GM12874 (cell line): ENCODE measurements around the gene AQP4.

Experiments used
- CTCF ChIP-seq: IDR thresholded peaks from 2 replicates; pipeline ENCODE4 v1.5.1; 2011; ENCODE audit warnings: low read depth, mild to moderate bottlenecking, control low read depth, low read length, moderate library complexity; ENCODE audit not compliant: insufficient read depth

The AQP4 gene, protein sequence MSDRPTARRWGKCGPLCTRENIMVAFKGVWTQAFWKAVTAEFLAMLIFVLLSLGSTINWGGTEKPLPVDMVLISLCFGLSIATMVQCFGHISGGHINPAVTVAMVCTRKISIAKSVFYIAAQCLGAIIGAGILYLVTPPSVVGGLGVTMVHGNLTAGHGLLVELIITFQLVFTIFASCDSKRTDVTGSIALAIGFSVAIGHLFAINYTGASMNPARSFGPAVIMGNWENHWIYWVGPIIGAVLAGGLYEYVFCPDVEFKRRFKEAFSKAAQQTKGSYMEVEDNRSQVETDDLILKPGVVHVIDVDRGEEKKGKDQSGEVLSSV

GRCh38 chr18:26865557-26865956, at the start of gene AQP4:
AQP4 (minus strand) TSS chr18:26865707; CDS start chr18:26865689, 18 bp downstream.
- TF ChIP-seq CTCF: no peak

DNA sequence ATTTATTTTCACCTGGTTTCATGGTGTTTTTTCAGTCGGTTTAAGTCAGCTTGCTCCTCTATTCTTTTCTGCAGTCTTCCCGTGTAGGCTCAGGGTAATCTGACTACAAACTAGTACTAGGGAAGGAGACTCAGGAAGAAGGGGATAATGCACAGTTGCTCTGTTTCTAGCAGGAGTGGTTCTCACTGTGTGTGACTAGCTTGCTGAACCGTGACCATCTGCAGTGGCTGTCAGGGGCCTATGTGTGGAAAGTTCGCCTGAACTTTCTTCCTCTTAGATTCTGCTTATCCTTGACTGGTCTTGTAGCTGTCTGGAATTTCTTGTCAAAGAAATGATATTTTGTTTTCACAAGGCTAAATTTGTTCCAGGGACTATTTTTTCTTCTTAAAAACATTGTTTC, 46.3 kb upstream of the AQP4 start:
- TF ChIP-seq CTCF: no peak

GRCh38 chr18:26909599-26910290, 44.2 kb upstream of the AQP4 start:
- TF ChIP-seq CTCF: no peak

DNA sequence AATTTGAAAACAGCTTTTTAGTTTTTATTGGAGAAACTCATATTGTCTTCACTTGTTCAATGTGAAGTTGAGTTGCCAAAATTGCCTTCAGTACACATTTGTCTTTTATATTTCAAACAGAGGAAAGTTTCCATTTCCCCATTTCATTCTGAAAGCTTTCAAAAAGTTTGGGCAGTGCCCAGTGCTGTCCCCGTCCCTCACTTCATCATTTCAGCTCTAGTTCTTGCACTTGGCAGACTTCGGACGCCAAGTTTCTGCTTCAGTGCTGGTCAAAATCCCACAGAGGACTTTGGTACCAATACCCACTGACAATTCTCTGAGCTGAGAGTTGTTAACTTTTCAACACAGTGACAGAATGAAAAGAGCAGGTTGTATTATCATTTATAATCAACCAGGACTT, 43.4 kb upstream of the AQP4 start:
- TF ChIP-seq CTCF: no peak

DNA sequence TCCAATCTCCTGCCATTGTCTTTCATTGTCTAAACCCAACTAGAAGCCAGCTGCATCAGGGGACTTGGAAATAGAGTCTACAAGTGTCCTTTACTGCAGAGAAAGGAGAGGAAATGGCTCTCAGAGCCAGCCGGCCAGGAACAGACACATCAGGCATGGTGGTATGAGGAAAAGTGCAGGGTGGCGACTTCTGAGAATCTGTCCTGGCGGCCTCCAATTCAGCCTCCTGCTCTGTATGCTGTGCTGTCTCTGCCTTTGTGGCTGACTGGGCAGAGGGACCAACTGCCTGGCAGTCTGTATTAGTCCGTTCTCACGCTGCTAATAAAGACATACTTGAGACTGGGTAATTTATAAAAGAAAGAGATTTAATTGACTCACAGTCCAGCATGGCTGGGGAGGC, 36.8 kb upstream of the AQP4 start:
- TF ChIP-seq CTCF: no peak

DNA sequence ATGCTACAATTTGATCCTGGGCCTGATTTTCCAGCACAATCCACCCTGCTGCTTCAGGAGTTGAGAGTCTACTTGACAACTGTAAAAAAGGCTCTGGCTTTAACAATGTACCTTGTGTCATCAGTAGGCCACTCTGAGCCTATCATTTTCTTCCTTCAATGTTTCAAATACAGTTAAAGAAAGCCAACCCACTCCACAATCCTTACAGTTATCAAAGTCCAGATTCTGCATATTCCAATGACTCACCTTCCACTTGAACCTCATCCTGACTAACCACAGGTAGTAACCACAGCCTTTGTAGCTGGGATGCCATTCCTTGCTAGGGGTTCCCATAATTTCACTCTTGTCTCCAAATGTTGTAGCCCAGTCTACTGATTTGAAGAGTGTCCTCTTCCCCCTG, 35.5 kb upstream of the AQP4 start:
- no peak for TF ChIP-seq CTCF

- no peak for TF ChIP-seq CTCF
Observed at GRCh38 chr18:26894426-26894825, 28.9 kb upstream of the AQP4 start.
